T1000 (cell line): ENCODE measurements around the gene BUB1B.
"Not testable (repeated sequence)": the region's sequence is repeated elsewhere in the genome, so short reads cannot be mapped to it uniquely, and the experiment has no call there.

Experiments
- DNase-seq: peaks from one replicate; lab custom pipeline; 2025; ENCODE audit warnings: mixed read lengths; lab: John Stamatoyannopoulos, UW

BUB1B gene

DNA sequence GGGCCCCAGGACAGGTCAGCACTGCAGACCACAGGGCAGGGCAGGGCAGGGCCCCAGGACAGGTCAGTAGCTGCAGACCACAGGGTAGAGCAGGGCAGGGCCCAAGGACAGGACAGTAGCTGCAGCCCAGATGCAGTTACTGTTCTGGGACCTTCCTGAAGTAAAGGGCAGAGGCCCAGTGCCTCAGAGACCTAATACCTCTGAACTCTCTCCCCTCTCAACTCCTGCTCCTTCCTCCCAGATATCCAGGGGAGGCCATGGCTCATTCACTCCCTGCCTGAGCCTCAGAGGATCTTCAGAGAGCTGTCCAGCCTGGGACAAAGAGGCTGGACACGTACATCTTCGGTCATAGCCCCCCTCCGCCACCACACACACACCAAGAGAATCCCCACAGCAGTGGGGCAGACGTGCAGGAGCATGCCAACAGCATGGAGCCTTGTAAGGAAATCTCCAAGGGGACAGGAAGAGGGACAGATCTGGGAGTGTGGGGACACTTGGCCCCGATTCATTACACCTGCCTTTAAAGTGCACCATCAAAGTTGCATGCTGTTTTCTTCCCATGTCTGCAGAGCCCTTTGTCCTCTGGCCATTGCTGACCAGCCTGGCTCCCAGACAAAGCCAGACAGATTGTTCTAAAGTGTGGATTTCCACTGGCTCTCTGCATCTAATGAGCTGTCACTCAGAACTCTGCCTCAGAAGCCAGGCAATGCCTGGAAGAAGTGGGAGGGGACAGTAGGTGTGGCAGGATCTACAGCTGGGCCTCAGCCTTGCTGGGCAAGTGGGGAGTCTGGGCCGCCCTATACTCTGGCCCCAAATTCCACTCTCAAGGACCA lies 24.2 kb upstream of the BUB1B start:
- DNase-seq = no peak

GRCh38 chr15:40137303-40138200 lies 23.3 kb upstream of the BUB1B start:
- DNase-seq = no peak

GRCh38 chr15:40138201-40138570 lies 22.7 kb upstream of the BUB1B start:
- DNase-seq = not testable (repeated sequence)

DNA sequence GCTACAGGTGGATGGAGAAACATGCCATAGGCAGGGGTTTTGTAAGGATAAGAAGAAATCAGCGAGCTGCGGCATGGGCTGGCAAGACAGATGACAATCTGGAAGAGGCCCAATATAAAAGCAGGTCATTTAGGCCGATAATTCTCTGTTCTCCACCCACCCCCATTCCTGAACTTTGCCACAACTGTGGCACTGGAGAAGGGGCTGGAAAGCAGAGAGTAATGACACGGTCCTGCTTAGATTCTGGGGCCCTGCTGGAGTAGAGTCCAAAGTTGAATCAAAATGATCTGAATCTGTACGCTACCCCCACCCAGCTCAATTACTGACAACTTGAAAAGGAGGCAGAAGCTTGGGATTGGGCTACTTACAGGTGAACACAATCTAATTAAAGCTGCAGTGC lies 18.4 kb upstream of the BUB1B start:
- no peak for DNase-seq

DNA sequence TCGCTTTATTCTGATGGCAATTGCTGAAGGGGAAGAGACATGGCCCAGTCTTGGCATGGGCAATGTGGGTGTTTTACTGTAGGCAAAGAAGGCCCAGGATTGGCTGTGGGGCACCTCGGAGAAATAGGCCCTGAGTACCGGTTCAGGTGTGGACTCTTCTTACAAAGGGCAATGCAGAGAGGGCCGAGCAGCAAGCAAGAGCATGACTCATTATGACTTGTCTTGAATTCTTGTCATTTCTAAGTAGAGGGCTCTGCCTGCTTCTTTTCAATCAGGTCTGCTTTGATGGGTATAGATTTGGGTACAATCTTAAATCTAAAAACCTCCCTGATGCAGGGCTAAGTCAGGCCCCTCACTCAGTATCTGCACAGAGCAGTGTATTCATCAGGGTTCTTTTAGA lies 14.8 kb upstream of the BUB1B start:
- no peak for DNase-seq

- no peak for DNase-seq
These were observed 11.5 kb upstream of the BUB1B start for GRCh38 chr15:40149339-40149738.

- peak; percentile 80 for DNase-seq
These were observed 10.5 kb upstream of the BUB1B start for GRCh38 chr15:40150163-40150925.

- DNase-seq = no peak
These were observed 9.4 kb upstream of the BUB1B start for GRCh38 chr15:40151499-40151898.

GRCh38 chr15:40151991-40152390 lies 8.9 kb upstream of the BUB1B start:
- no peak for DNase-seq

- DNase-seq = not testable (repeated sequence)
These were observed 6.0 kb upstream of the BUB1B start for GRCh38 chr15:40154821-40155220.

DNA sequence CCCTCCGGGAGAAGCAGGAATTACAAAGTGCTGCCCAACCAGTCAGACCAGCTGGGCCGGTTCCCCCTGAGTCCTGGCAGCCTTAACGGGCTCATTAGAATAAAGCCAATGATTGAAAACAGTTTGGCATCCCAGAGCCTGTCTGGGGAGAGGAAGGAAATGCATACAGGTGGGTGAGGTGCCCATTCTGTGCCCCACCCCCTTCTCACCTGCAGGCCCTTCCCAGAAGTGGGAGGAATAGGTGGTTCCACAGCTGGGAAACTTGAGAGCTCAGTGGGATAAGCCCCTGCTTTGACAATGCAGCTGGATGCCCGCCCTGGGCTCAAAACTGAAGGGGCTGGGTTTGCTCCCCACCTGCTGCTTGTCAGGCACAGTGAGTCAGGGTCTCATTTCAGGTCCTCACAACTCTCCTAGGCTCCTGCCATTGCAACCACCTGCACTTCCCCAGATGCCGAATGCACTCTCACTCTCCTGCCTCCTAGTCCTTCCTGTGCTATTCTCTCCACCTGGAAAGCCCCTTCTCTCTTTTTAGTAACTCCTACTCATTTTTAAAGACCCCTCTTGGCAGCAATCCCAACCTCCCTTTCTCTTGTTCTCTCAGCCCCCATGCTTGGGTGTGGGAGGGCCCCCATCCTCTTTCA lies 5.5 kb upstream of the BUB1B start:
- DNase-seq = no peak

DNA sequence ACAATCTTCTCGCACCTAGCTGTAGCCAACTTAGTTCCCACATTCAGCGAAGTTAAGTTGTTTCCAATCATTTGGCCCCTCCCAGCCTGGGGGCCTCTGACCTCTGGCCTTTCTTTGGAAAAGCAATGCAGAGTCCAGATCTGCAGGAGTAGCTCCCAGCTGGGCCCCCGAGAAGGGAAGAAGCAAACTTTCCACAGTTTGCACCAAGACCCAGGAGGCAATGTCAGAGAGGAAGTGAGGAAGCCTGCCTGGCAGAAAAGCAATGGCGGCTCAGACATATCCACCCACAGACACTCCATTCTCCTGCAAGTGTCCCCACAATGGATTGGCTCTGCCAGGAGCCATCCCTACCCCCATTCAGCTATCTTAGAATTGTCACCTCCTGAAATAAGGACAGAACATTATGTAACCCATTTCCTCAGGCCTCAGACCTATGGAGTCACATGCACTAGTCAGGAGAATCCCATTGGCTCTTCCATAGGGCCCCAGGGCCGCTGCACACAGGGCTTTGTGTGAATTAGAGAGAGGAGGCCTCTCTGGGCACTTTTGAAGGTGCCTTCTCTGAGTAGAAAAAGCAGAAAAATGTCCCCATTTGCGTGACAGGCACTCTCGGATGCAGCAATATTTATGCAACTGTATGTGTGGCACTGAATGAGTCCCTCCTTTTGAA lies 3.0 kb upstream of the BUB1B start:
- DNase-seq = no peak

- no peak for DNase-seq
These were observed 848 bp upstream of the BUB1B start for GRCh38 chr15:40160021-40160420.

- DNase-seq = no peak
These were observed 973 bp downstream of the BUB1B start for GRCh38 chr15:40161693-40162391.

GRCh38 chr15:40162552-40162951 lies 1.7 kb downstream of the BUB1B start:
- DNase-seq = no peak

- no peak for DNase-seq
These were observed 3.0 kb downstream of the BUB1B start for GRCh38 chr15:40163657-40164416.

GRCh38 chr15:40167374-40167773 lies 6.5 kb downstream of the BUB1B start:
- not testable (repeated sequence) for DNase-seq

DNA sequence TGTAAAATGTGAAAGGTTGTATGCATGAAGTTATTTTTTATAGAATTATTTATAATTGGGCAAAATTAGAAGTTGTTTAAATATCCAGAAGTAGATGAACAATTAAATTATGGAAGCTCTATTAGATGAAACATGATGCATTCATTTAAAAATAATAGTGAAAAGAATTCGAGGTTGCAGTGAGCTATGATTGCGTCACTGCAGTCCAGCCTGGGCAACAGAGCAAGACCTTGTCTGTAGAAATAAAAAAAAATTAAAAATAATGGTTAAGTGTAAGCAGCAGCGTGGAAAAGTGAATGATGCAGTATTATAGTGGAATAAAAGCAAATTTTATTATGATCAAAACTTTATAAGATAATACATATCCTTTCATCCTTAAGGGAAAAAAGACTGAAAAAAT lies 14.3 kb downstream of the BUB1B start:
- no peak for DNase-seq

DNA sequence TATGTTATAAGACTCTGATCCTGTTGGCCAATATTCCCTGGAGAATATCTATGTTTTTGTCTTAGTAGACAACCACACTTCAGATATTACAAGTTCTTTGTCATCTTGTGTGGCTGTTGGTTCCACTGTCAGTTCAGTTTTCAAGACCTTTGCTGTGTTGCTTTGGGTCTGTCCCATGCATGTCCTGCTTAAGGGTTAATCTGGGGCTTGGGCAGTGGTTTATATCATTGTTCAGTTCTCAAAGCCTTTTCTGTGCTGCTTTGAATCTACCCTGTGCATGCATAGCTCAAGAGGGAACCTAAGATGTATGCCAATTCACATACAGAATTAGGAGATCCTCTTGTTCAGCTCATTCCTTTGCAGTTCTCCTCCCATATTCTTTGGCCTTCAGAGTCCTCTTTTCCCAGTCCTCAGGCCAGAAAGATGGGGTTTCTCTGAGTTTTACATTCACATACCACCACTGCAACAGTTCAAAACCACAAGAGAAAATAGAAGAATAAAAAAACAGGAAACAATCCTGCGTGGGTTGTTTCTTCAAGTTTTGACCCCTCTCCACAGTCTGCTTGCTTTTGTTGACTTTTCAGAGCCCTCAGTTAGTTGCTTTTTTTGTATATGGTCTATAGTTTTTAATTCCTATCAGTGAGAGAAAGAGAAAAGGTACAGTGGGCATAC lies 21.6 kb downstream of the BUB1B start:
- no peak for DNase-seq
